Mesendoderm (in vitro differentiated cells): ENCODE results near the gene CDH20.

Experiments used
- DNase-seq: peaks from one replicate; pipeline ENCODE4 v3.0.0; 2013
- H2AK5ac ChIP-seq: 2 replicates; pipeline ENCODE4 v1.6.1; 2013; ENCODE audit warnings: low read length, inconsistent platforms
- H2BK120ac ChIP-seq: 2 replicates; pipeline ENCODE4 v1.6.1; 2013; ENCODE audit warnings: low read depth, mild to moderate bottlenecking, low read length, moderate library complexity, mixed read lengths
- H2BK15ac ChIP-seq: replicated peaks from 2 replicates; pipeline ENCODE4 v1.6.1; 2013; ENCODE audit warnings: low read depth, mild to moderate bottlenecking, moderate library complexity
- H2BK5ac ChIP-seq: 2 replicates; pipeline ENCODE4 v1.6.1; 2013; ENCODE audit warnings: low read length, inconsistent platforms
- H3K18ac ChIP-seq: 2 replicates; pipeline ENCODE4 v1.6.1; 2013; ENCODE audit warnings: mild to moderate bottlenecking, low read length, mixed read lengths
- H3K23ac ChIP-seq: one replicate; pipeline ENCODE4 v1.6.1; 2013; ENCODE audit warnings: low read length
- H3K27ac ChIP-seq: 2 replicates; pipeline ENCODE4 v1.5.1; 2013; ENCODE audit warnings: low read depth, mild to moderate bottlenecking, inconsistent platforms, low read length, moderate library complexity
- H3K27me3 ChIP-seq: 2 replicates; pipeline ENCODE4 v1.6.1; 2013; ENCODE audit warnings: low read length, control low read depth, mild to moderate bottlenecking, inconsistent platforms; ENCODE audit not compliant: insufficient read depth, poor library complexity
- H3K36me3 ChIP-seq: 2 replicates; pipeline ENCODE4 v1.6.1; 2013; ENCODE audit warnings: low read length, inconsistent platforms; ENCODE audit not compliant: control insufficient read depth, insufficient read depth
- H3K4ac ChIP-seq: one replicate; pipeline ENCODE4 v1.6.1; 2013; ENCODE audit warnings: low read depth, mild to moderate bottlenecking, low read length, moderate library complexity
- H3K4me1 ChIP-seq: 2 replicates; pipeline ENCODE4 v1.6.1; 2013; ENCODE audit warnings: low read depth, low read length, inconsistent platforms; ENCODE audit not compliant: control insufficient read depth
- H3K4me2 ChIP-seq: 2 replicates; pipeline ENCODE4 v1.6.1; 2013; ENCODE audit warnings: low read length
- H3K4me3 ChIP-seq: 2 replicates; pipeline ENCODE4 v1.5.1; 2013; ENCODE audit warnings: mild to moderate bottlenecking, low read length
- H3K56ac ChIP-seq: one replicate; pipeline ENCODE4 v1.6.1; 2013; ENCODE audit warnings: low read length
- H3K79me1 ChIP-seq: 2 replicates; pipeline ENCODE4 v1.6.1; 2013; ENCODE audit warnings: low read length, inconsistent platforms
- H3K79me2 ChIP-seq: 2 replicates; pipeline ENCODE4 v1.6.1; 2013; ENCODE audit warnings: mild to moderate bottlenecking, low read length; ENCODE audit not compliant: control insufficient read depth, insufficient read depth
- H3K9ac ChIP-seq: 2 replicates; pipeline ENCODE4 v1.6.1; 2013; ENCODE audit warnings: low read length, inconsistent platforms
- H4K5ac ChIP-seq: one replicate; pipeline ENCODE4 v1.6.1; 2013; ENCODE audit warnings: low read length
- H4K8ac ChIP-seq: one replicate; pipeline ENCODE4 v1.6.1; 2013; ENCODE audit warnings: low read depth, mild to moderate bottlenecking, control low read depth, low read length, moderate library complexity
- WGBS: extraction: QIAGEN DNeasy Blood & Tissue Kit; methylation state at CpG from one replicate; pipeline ENCODE4 v1.1.7; 2013; ENCODE audit warnings: low lambda C conversion rate, missing lambda C conversion rate; ENCODE audit not compliant: insufficient coverage; ENCODE audit errors: extremely low coverage; 5-methylcytosine and 5-hydroxymethylcytosine counted together

Gene CDH20

GRCh38 chr18:61503688-61504087, 170.5 kb downstream of the CDH20 start:
- H3K27ac ChIP-seq, result no peak overlapping the region
- no peak overlapping the region for H4K8ac ChIP-seq
- H2AK5ac ChIP-seq, result no peak overlapping the region
- H3K4me1 ChIP-seq, result no peaks in the 10 kb centered on the region
- no peak overlapping the region for H2BK5ac ChIP-seq
- no peak overlapping the region for H3K4ac ChIP-seq
- DNase-seq, result no peak
- H3K79me1 ChIP-seq, result no peaks in the 10 kb centered on the region
- no CpG with 5 or more reads among the region's 3 CpGs for WGBS
- no peak overlapping the region for H3K56ac ChIP-seq
- no peak overlapping the region for H2BK120ac ChIP-seq
- no peaks in the 10 kb centered on the region for H3K79me2 ChIP-seq
- H3K18ac ChIP-seq, result no peak overlapping the region
- H2BK15ac ChIP-seq, result no peak overlapping the region
- H3K9ac ChIP-seq, result no peak overlapping the region
- no peak overlapping the region for H3K4me2 ChIP-seq
- no peaks in the 10 kb centered on the region for H3K27me3 ChIP-seq
- no peaks in the 10 kb centered on the region for H3K36me3 ChIP-seq
- no peak overlapping the region for H4K5ac ChIP-seq
- H3K4me3 ChIP-seq, result no peak overlapping the region
- no peak overlapping the region for H3K23ac ChIP-seq

GRCh38 chr18:61528961-61529360, 195.7 kb downstream of the CDH20 start:
- Histone ChIP-seq H3K79me2 (no peaks in the 10 kb centered on the region), H2BK15ac (no peak overlapping the region), H3K79me1 (no peaks in the 10 kb centered on the region), H4K8ac (no peak overlapping the region), H3K27ac (no peak overlapping the region), H2BK120ac (no peak overlapping the region), H3K4me1 (no peaks in the 10 kb centered on the region), H3K4me3 (no peak overlapping the region), H3K27me3 (no peaks in the 10 kb centered on the region), H3K36me3 (no peaks in the 10 kb centered on the region), H3K23ac (no peak overlapping the region), H4K5ac (no peak overlapping the region), H3K18ac (no peak overlapping the region), H3K56ac (no peak overlapping the region), H2AK5ac (no peak overlapping the region), H2BK5ac (no peak overlapping the region), H3K4ac (no peak overlapping the region), H3K4me2 (no peak overlapping the region), H3K9ac (no peak overlapping the region)
- no peak for DNase-seq
- no CpG with 5 or more reads among the region's 6 CpGs for WGBS

GRCh38 chr18:61530681-61531080, 197.5 kb downstream of the CDH20 start:
- Histone ChIP-seq H3K27me3 (no peaks in the 10 kb centered on the region), H3K27ac (no peak overlapping the region), H3K79me2 (no peaks in the 10 kb centered on the region), H2BK120ac (no peak overlapping the region), H3K4me2 (no peak overlapping the region), H3K18ac (no peak overlapping the region), H3K9ac (no peak overlapping the region), H2BK5ac (no peak overlapping the region), H3K4me1 (no peaks in the 10 kb centered on the region), H3K56ac (no peak overlapping the region), H4K5ac (no peak overlapping the region), H2BK15ac (no peak overlapping the region), H3K79me1 (no peaks in the 10 kb centered on the region), H3K36me3 (no peaks in the 10 kb centered on the region), H3K4me3 (no peak overlapping the region), H4K8ac (no peak overlapping the region), H3K23ac (no peak overlapping the region), H3K4ac (no peak overlapping the region), H2AK5ac (no peak overlapping the region)
- no CpG with 5 or more reads among the region's 4 CpGs for WGBS
- no peak for DNase-seq

- H2AK5ac ChIP-seq, result no peak overlapping the region
- H3K9ac ChIP-seq, result no peak overlapping the region
- H3K4ac ChIP-seq, result no peak overlapping the region
- H4K8ac ChIP-seq, result no peak overlapping the region
- H3K36me3 ChIP-seq, result no peaks in the 10 kb centered on the region
- no peak overlapping the region for H3K23ac ChIP-seq
- H3K4me1 ChIP-seq, result no peaks in the 10 kb centered on the region
- H2BK120ac ChIP-seq, result no peak overlapping the region
- no peak overlapping the region for H2BK5ac ChIP-seq
- no peak overlapping the region for H3K27ac ChIP-seq
- H3K18ac ChIP-seq, result no peak overlapping the region
- H2BK15ac ChIP-seq, result no peak overlapping the region
- H3K56ac ChIP-seq, result no peak overlapping the region
- H4K5ac ChIP-seq, result no peak overlapping the region
- H3K79me1 ChIP-seq, result no peaks in the 10 kb centered on the region
- no peak overlapping the region for H3K4me2 ChIP-seq
- H3K27me3 ChIP-seq, result no peaks in the 10 kb centered on the region
- no peak overlapping the region for H3K4me3 ChIP-seq
- WGBS, result no CpG with 5 or more reads among the region's 6 CpGs
- H3K79me2 ChIP-seq, result no peaks in the 10 kb centered on the region
- DNase-seq, result no peak
These were observed 198.0 kb downstream of the CDH20 start for GRCh38 chr18:61531182-61531581.

- H3K79me2 ChIP-seq, result no peaks in the 10 kb centered on the region
- H4K8ac ChIP-seq, result no peak overlapping the region
- WGBS, result no CpG with 5 or more reads among the region's 2 CpGs
These were observed 198.7 kb downstream of the CDH20 start for GRCh38 chr18:61531891-61532290.

GRCh38 chr18:61535401-61535800, 202.2 kb downstream of the CDH20 start:
- H2BK120ac ChIP-seq, result no peak overlapping the region
- H3K79me1 ChIP-seq, result no peaks in the 10 kb centered on the region
- H3K27ac ChIP-seq, result no peak overlapping the region
- H3K4me2 ChIP-seq, result no peak overlapping the region
- H3K9ac ChIP-seq, result no peak overlapping the region
- H3K4me1 ChIP-seq, result no peaks in the 10 kb centered on the region
- H4K5ac ChIP-seq, result no peak overlapping the region
- no peak overlapping the region for H2BK5ac ChIP-seq
- whole genome bisulfite sequencing, result no CpG with 5 or more reads among the region's 4 CpGs
- no peak overlapping the region for H3K18ac ChIP-seq
- no peaks in the 10 kb centered on the region for H3K79me2 ChIP-seq
- H3K23ac ChIP-seq, result no peak overlapping the region
- H2AK5ac ChIP-seq, result no peak overlapping the region
- H3K36me3 ChIP-seq, result no peaks in the 10 kb centered on the region
- H3K4me3 ChIP-seq, result no peak overlapping the region
- no peak overlapping the region for H3K56ac ChIP-seq
- no peak overlapping the region for H4K8ac ChIP-seq
- no peak overlapping the region for H3K4ac ChIP-seq
- H2BK15ac ChIP-seq, result no peak overlapping the region
- no peak for DNase-seq
- no peaks in the 10 kb centered on the region for H3K27me3 ChIP-seq

More at GRCh38 chr18:61531891-61532290, 198.7 kb downstream of the CDH20 start:
- H3K79me1 ChIP-seq, result no peaks in the 10 kb centered on the region
- no peak overlapping the region for H3K4me3 ChIP-seq
- H2AK5ac ChIP-seq, result no peak overlapping the region
- H3K27me3 ChIP-seq, result no peaks in the 10 kb centered on the region
- no peak overlapping the region for H3K18ac ChIP-seq
- no peak overlapping the region for H2BK5ac ChIP-seq
- no peak overlapping the region for H3K23ac ChIP-seq
- DNase-seq, result no peak
- no peak overlapping the region for H3K9ac ChIP-seq
- no peaks in the 10 kb centered on the region for H3K36me3 ChIP-seq
- no peaks in the 10 kb centered on the region for H3K4me1 ChIP-seq
- no peak overlapping the region for H3K56ac ChIP-seq
- no peak overlapping the region for H3K4ac ChIP-seq
- H3K27ac ChIP-seq, result no peak overlapping the region
- H2BK15ac ChIP-seq, result no peak overlapping the region
- H4K5ac ChIP-seq, result no peak overlapping the region
- no peak overlapping the region for H2BK120ac ChIP-seq
- H3K4me2 ChIP-seq, result no peak overlapping the region
